GM18508 (cell line): ENCODE measurements around the gene DYSF.

Experiments used
- ATAC-seq: cut with Tn5 transposase; IDR thresholded peaks from one replicate; pipeline ENCODE4 v1.9.1; 2021; ENCODE audit warnings: moderate number of reproducible peaks; ENCODE audit not compliant: insufficient read depth, unreplicated experiment

Gene DYSF

GRCh38 chr2:71696381-71696780, 243.0 kb downstream of the DYSF start:
- ATAC-seq: no peak

GRCh38 chr2:71697106-71698004, 244.0 kb downstream of the DYSF start:
- no peak for ATAC-seq

- ATAC-seq: no peak
Measured at GRCh38 chr2:71699428-71699827, 246.1 kb downstream of the DYSF start.

- ATAC-seq: no peak
Measured at GRCh38 chr2:71700041-71700657, 246.8 kb downstream of the DYSF start.

- ATAC-seq: no peak
Measured at GRCh38 chr2:71700658-71701397, 247.5 kb downstream of the DYSF start.

GRCh38 chr2:71702071-71702970, 249.0 kb downstream of the DYSF start:
- ATAC-seq: no peak

- no peak for ATAC-seq
Measured at GRCh38 chr2:71702971-71703898, 249.9 kb downstream of the DYSF start.

GRCh38 chr2:71704131-71704561, 250.8 kb downstream of the DYSF start:
- no peak for ATAC-seq

- no peak for ATAC-seq
Measured at GRCh38 chr2:71704688-71705087, 251.3 kb downstream of the DYSF start.

- ATAC-seq: no peak
Measured at GRCh38 chr2:71705171-71705960, 252.0 kb downstream of the DYSF start.

- no peak for ATAC-seq
Measured at GRCh38 chr2:71706121-71706520, 252.8 kb downstream of the DYSF start.

- ATAC-seq: no peak
Measured at GRCh38 chr2:71706836-71707235, 253.5 kb downstream of the DYSF start.

- ATAC-seq: no peak
Measured at GRCh38 chr2:71710367-71711132, 257.2 kb downstream of the DYSF start.

GRCh38 chr2:71711133-71711855, 257.9 kb downstream of the DYSF start:
- ATAC-seq: no peak

- ATAC-seq: no peak
Measured at GRCh38 chr2:71712158-71712818, 258.9 kb downstream of the DYSF start.
